ENCODE data around the gene OR2F2.

- TF ChIP-seq, protein P1, sequence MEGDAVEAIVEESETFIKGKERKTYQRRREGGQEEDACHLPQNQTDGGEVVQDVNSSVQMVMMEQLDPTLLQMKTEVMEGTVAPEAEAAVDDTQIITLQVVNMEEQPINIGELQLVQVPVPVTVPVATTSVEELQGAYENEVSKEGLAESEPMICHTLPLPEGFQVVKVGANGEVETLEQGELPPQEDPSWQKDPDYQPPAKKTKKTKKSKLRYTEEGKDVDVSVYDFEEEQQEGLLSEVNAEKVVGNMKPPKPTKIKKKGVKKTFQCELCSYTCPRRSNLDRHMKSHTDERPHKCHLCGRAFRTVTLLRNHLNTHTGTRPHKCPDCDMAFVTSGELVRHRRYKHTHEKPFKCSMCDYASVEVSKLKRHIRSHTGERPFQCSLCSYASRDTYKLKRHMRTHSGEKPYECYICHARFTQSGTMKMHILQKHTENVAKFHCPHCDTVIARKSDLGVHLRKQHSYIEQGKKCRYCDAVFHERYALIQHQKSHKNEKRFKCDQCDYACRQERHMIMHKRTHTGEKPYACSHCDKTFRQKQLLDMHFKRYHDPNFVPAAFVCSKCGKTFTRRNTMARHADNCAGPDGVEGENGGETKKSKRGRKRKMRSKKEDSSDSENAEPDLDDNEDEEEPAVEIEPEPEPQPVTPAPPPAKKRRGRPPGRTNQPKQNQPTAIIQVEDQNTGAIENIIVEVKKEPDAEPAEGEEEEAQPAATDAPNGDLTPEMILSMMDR (IDR thresholded peaks at IDR 0.05; ENCODE audit: low read depth, low read length), result peak; percentile 57
- no peak for TF ChIP-seq EZH2phosphoT487 (IDR thresholded peaks at IDR 0.05; ENCODE audit: low read depth)
These were observed 33.2 kb upstream of the OR2F2 start, which contains the start of gene TCAF1 for GRCh38 chr7:143901668-143902331.
